HepG2 (cell line): ENCODE measurements around the gene RING1. TPM values are rescaled to one million over a fixed set of nuclear protein-coding genes. Genes with fewer than 3 reads are reported as not detected.

Source experiments
- BCL6 ChIP-seq: IDR thresholded peaks from 2 replicates; pipeline ENCODE4 v1.6.1; 2016; ENCODE audit warnings: missing genetic modification reagents, missing compliant biosample characterization
- BRF2 ChIP-seq: sonication (generic); formaldehyde crosslinking; IDR thresholded peaks from 2 replicates; pipeline ENCODE4 v1.8.1; 2022; ENCODE audit warnings: mild to moderate bottlenecking, missing genetic modification reagents
- CBX5 ChIP-seq: sonication (generic); formaldehyde crosslinking; IDR thresholded peaks from 2 replicates; pipeline ENCODE4 v1.4.0; 2020; ENCODE audit warnings: missing genetic modification reagents, borderline replicate concordance
- GABPA ChIP-seq, 2 experiments: IDR thresholded peaks; 2 replicates each; pipeline ENCODE4 v1.6.1; 2011 to 2016; ENCODE audit warnings: low read depth in 2 of 2, low read length in 1 of 2, missing biosample characterization in 1 of 2, missing genetic modification characterization in 1 of 2
- GABPB1 ChIP-seq: IDR thresholded peaks from 2 replicates; pipeline ENCODE4 v1.6.1; 2016; ENCODE audit warnings: mild to moderate bottlenecking, missing genetic modification reagents, moderate library complexity, missing compliant biosample characterization
- GLMP ChIP-seq: sonication (generic); formaldehyde crosslinking; IDR thresholded peaks from 2 replicates; pipeline ENCODE4 v1.9.0; 2021; ENCODE audit warnings: missing genetic modification reagents, mild to moderate bottlenecking, borderline replicate concordance
- NFKBIZ ChIP-seq: IDR thresholded peaks from 2 replicates; pipeline ENCODE4 v1.6.1; 2018; ENCODE audit warnings: missing genetic modification reagents, missing compliant biosample characterization
- POGZ ChIP-seq: sonication (generic); formaldehyde crosslinking; IDR thresholded peaks from 2 replicates; pipeline ENCODE4 v1.4.0; 2020; ENCODE audit warnings: mild to moderate bottlenecking, missing genetic modification reagents
- PRDM10 ChIP-seq: sonication (generic); formaldehyde crosslinking; IDR thresholded peaks from 2 replicates; pipeline ENCODE4 v1.4.0; 2020; ENCODE audit warnings: low read depth, missing genetic modification reagents
- RARG ChIP-seq: sonication (generic); formaldehyde crosslinking; IDR thresholded peaks from 2 replicates; pipeline ENCODE4 v1.4.0; 2020; ENCODE audit warnings: low read depth, mild to moderate bottlenecking, missing genetic modification reagents
- TSC22D2 ChIP-seq: sonication (generic); formaldehyde crosslinking; IDR thresholded peaks from 2 replicates; pipeline ENCODE4 v1.5.1; 2020; ENCODE audit warnings: missing genetic modification reagents, mild to moderate bottlenecking, borderline replicate concordance
- ZNF251 ChIP-seq: sonication (generic); formaldehyde crosslinking; IDR thresholded peaks from 2 replicates; pipeline ENCODE4 v1.9.0; 2021; ENCODE audit warnings: mild to moderate bottlenecking, missing genetic modification reagents
- ZNF382 ChIP-seq: sonication (generic); formaldehyde crosslinking; IDR thresholded peaks from 2 replicates; pipeline ENCODE4 v1.5.0; 2020; ENCODE audit warnings: missing genetic modification reagents, mild to moderate bottlenecking, borderline replicate concordance
- ZSCAN22 ChIP-seq: sonication (generic); formaldehyde crosslinking; IDR thresholded peaks from 2 replicates; pipeline ENCODE4 v1.4.0; 2020; ENCODE audit warnings: mild to moderate bottlenecking, missing genetic modification reagents
- polyA plus RNA-seq, 8 experiments: library from polyadenylated mRNA; depleted of rRNA in 3 of 8; stranded (reverse) in 7 of 8; unstranded in 1 of 8; fragments of >200 nt; fragmentation: Illumina TruSeq in 4 of 8; extraction: Trizol in 4 of 8; gene quantifications; 2 replicates each; pipeline versions ENCODE4 v1.2.1 to v1.2.3, GENCODE V29; 2011 to 2016; ENCODE audit warnings: low read depth in 4 of 8, missing spikeins in 1 of 8, mixed read lengths in 1 of 8; ENCODE audit not compliant: insufficient read depth in 1 of 8
- total RNA-seq, 5 experiments: library from RNA; depleted of rRNA; stranded (reverse); fragments of >200 nt; fragmentation: Illumina TruSeq; extraction: Trizol; gene quantifications; 2 replicates each; pipeline ENCODE4 v1.2.3, GENCODE V29; 2016; ENCODE audit warnings: low read depth in 1 of 5
- TF ChIP-seq, protein P1 (sequence below): sonication (generic); formaldehyde crosslinking; IDR thresholded peaks from 2 replicates; pipeline ENCODE4 v1.8.0; 2022; ENCODE audit warnings: mild to moderate bottlenecking, missing genetic modification reagents, borderline replicate concordance
- TF ChIP-seq, protein P2 (sequence below): sonication (generic); formaldehyde crosslinking; IDR thresholded peaks from 2 replicates; pipeline ENCODE4 v1.8.1; 2023; ENCODE audit warnings: missing genetic modification reagents, mild to moderate bottlenecking, borderline replicate concordance
- TF ChIP-seq, protein P3 (sequence below): fragments of 450-650 bp; IDR thresholded peaks from 2 replicates; pipeline ENCODE4 v1.6.1; 2017; ENCODE audit warnings: mild to moderate bottlenecking

RING1 gene
- total and polyA plus RNA-seq, 2 of the 13 experiments (the other 11 are each of a cell fraction or from before 2014, with no cell fraction given), result 23.9 to 33.6 TPM

DNA sequence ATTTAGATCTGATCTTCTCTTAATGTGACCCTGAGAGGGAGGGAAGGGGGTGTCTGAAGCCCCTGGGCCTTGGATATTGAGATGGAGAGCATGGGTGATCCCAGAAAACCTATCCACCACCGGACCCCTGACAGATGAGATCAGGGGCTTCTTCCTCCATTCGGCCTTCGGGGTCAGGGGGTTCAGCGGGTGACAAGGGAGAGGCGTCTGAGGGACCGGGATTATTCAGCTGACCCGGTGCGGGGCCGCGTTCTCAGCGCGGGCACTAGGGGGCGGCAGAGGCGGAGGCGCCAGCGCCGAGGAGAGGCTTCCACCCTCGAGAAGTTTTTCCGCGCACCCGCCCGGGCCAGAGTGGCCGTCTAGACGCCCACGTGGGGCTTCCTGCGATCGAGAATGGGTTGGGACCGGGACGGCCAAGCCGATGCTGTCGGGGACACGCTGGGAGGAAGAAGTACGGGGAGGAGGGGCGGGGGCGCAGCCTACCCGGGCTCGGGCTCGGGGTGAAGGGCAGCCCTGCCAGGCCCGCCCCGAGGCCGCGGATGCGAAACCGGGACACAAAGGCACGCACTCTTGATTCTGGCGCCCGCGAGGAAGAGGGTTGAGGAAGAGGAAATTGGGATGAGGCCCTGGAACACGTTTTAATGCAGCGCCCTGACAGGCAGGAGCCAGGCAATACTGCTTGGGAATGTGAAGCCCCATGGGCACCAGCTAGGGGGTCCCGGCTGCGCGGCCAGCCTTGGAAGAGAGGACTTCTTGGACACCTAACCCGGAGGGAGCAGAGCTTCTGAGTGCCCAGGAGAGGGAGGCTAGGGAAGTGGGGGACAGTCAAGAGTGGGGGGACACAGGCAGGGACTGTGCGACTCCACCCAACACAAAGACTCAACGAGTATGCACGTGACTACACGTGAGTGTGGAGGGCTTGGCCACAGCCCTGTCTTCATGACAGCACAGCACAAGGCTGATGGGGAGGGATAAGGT lies 46.7 kb upstream of the RING1 start (continued):
- TF ChIP-seq, protein P1, sequence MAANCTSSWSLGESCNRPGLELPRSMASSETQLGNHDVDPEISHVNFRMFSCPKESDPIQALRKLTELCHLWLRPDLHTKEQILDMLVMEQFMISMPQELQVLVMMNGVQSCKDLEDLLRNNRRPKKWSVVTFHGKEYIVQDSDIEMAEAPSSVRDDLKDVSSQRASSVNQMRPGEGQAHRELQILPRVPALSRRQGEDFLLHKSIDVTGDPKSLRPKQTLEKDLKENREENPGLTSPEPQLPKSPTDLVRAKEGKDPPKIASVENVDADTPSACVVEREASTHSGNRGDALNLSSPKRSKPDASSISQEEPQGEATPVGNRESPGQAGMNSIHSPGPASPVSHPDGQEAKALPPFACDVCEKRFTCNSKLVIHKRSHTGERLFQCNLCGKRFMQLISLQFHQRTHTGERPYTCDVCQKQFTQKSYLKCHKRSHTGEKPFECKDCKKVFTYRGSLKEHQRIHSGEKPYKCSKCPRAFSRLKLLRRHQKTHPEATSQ, result no peak
- TF ChIP-seq PRDM10 (peak; percentile 36; the same call in 1 of the 2 replicates), NFKBIZ (no peak), GLMP (CRISPR knock-in tag) (no peak), CBX5 (no peak), ZNF251 (CRISPR knock-in tag) (no peak), ZSCAN22 (CRISPR knock-in tag) (no peak), RARG (CRISPR knock-in tag) (no peak), GABPA (IDR thresholded peaks at IDR 0.05; ENCODE audit: low read depth, low read length) (no peak), GABPA (CRISPR knock-in tag; IDR thresholded peaks at IDR 0.05; ENCODE audit: low read depth) (no peak), GABPB1 (peak; percentile 65; the same call in 1 of the 2 replicates), BCL6 (no peak), POGZ (CRISPR knock-in tag) (peak; percentile 25; the same call in 1 of the 2 replicates), TSC22D2 (CRISPR knock-in tag) (no peak), BRF2 (no peak), ZNF382 (CRISPR knock-in tag) (no peak)
- TF ChIP-seq, protein P2, sequence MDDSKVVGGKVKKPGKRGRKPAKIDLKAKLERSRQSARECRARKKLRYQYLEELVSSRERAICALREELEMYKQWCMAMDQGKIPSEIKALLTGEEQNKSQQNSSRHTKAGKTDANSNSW, result no peak
- TF ChIP-seq, protein P3, sequence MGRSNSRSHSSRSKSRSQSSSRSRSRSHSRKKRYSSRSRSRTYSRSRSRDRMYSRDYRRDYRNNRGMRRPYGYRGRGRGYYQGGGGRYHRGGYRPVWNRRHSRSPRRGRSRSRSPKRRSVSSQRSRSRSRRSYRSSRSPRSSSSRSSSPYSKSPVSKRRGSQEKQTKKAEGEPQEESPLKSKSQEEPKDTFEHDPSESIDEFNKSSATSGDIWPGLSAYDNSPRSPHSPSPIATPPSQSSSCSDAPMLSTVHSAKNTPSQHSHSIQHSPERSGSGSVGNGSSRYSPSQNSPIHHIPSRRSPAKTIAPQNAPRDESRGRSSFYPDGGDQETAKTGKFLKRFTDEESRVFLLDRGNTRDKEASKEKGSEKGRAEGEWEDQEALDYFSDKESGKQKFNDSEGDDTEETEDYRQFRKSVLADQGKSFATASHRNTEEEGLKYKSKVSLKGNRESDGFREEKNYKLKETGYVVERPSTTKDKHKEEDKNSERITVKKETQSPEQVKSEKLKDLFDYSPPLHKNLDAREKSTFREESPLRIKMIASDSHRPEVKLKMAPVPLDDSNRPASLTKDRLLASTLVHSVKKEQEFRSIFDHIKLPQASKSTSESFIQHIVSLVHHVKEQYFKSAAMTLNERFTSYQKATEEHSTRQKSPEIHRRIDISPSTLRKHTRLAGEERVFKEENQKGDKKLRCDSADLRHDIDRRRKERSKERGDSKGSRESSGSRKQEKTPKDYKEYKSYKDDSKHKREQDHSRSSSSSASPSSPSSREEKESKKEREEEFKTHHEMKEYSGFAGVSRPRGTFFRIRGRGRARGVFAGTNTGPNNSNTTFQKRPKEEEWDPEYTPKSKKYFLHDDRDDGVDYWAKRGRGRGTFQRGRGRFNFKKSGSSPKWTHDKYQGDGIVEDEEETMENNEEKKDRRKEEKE, result no peak
